GM21825 (cell line): ENCODE data around the gene CEP250.

ENCODE experiments used
- ATAC-seq: cut with Tn5 transposase; IDR thresholded peaks from one replicate; pipeline ENCODE4 v1.9.1; 2021; ENCODE audit warnings: mild to moderate bottlenecking, moderate library complexity; ENCODE audit not compliant: unreplicated experiment

The CEP250 gene

DNA sequence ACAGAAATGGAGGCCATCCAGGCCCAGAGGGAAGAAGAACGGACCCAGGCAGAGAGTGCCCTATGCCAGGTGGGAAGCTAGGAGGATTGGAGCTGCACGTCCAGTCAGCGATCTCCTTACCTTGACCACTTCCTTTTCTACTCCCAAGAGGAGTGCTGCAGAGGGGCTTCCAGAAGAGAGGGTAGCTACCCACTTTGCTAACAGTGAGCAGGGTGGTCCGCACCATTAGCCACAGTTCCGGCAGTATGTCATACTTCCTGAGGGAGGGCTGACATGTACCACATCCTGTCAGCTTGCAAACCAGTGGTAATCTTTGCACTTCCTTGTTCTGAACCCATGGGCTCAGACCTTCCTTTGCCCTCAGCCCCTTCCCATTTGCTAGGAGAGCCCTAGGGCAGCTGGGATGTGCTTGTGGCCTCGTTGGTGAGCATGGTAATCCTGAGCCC lies 35.4 kb downstream of the CEP250 start:
- ATAC-seq = peak; percentile 96

DNA sequence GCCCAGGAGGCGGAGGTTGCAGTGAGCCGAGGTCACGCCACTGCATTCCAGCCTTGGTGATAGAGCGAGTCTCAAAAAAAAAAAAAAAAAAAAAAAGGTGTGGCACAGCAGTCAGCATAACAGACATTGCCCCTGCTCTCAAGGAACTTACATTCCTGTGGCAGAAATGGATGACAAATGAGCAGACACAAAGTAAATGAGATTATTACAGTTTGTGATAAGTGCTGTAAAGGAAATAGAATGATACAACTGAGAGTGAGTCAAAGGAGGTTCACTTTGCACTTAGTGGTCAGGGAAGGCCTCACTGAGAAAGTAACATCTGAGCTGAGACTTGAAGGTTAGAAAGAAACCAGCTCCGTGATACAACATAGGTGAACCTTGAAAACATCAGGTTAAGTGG lies 36.4 kb downstream of the CEP250 start:
- ATAC-seq = no peak

DNA sequence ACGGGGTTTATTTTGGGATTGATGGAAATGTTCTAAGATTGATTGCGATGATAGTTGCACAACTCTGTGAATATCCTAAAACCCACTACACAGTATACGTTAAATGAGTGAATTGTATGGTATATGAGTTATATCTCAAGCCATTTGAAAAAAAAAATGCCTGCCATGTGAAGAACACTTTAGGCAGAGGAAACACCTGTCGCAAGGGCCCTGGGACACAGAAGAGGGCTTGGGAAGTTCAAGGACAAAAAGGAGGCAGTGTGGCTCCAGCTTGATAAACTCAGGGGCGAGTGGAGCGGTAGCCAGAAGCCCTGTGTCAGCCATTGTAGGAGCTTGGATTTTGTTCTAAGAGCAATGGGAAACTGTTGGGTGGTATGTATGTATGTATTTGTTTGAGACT lies 37.0 kb downstream of the CEP250 start:
- ATAC-seq = no peak

DNA sequence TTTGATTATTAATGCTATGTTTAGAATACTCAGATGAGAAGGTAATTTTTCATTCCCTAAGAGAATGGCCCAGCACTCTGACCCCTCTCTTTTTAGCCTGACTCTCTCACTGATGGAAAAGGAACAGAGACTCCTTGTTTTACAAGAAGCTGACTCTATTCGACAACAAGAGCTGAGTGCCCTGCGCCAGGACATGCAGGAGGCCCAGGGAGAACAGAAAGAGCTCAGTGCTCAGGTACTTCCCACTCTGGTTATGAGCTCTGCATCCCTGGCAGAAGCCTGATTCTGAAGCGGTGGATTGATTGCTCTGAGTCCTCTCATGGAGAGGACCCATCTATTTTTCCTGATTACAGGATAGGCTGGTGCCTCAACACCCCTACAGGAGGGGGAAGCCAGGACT lies 41.1 kb downstream of the CEP250 start:
- ATAC-seq = no peak

DNA sequence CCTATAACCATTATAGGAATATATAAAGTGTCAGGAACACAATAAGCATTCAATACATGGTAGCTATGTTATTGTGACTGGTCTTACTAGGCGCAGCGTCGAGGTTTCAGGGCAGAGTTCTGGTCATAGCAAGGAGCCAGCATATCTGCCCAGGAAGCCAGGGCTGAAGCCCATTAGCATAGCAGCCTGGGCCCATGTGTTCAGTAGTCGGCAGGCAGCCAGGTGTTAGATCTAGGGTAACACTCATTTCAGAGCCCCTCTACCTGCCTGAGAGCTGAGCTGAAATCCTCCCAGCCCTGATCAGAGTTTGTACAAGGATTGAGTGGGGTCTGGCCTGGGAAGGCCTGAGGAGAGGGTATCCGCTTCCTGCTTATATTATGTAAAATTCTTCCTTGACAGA lies 41.9 kb downstream of the CEP250 start:
- no peak for ATAC-seq

- ATAC-seq = no peak
Observed at GRCh38 chr20:35497780-35498189, 42.4 kb downstream of the CEP250 start.

- ATAC-seq = no peak
Observed at GRCh38 chr20:35499271-35499670, 43.9 kb downstream of the CEP250 start.

DNA sequence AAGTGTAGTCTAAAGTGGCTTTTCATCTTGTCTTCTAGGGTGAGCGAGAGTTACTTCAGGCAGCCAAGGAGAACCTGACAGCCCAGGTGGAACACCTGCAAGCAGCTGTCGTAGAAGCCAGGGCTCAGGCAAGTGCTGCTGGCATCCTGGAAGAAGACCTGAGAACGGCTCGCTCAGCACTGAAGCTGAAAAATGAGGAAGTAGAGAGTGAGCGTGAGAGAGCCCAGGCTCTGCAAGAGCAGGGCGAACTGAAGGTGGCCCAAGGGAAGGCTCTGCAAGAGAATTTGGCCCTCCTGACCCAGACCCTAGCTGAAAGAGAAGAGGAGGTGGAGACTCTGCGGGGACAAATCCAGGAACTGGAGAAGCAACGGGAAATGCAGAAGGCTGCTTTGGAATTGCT lies 47.0 kb downstream of the CEP250 start:
- ATAC-seq = no peak

- no peak for ATAC-seq
Observed at GRCh38 chr20:35503281-35503680, 47.9 kb downstream of the CEP250 start.

- ATAC-seq = no peak
Observed at GRCh38 chr20:35503841-35504561, 48.6 kb downstream of the CEP250 start.

GRCh38 chr20:35504751-35505150 lies 49.4 kb downstream of the CEP250 start:
- no peak for ATAC-seq

DNA sequence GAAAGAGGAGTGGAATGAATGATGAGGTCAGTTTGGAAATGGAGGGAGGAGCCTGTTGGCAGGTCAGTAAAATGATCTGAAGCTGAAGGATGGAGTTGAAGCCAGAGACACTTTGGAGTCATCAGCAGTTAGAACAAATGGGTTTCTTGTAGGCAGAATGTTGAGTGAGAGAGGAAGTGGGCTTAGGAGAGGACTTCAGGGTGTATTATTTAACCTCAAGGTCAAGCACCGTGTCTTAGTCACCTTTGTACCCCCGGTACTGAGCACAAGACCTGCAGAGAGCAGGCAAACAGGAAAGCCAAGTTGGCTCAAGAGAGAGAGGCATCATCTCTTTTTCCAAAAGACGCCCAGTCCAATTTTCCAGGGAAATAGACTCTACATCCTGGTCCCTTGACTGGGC lies 50.8 kb downstream of the CEP250 start:
- ATAC-seq = no peak

DNA sequence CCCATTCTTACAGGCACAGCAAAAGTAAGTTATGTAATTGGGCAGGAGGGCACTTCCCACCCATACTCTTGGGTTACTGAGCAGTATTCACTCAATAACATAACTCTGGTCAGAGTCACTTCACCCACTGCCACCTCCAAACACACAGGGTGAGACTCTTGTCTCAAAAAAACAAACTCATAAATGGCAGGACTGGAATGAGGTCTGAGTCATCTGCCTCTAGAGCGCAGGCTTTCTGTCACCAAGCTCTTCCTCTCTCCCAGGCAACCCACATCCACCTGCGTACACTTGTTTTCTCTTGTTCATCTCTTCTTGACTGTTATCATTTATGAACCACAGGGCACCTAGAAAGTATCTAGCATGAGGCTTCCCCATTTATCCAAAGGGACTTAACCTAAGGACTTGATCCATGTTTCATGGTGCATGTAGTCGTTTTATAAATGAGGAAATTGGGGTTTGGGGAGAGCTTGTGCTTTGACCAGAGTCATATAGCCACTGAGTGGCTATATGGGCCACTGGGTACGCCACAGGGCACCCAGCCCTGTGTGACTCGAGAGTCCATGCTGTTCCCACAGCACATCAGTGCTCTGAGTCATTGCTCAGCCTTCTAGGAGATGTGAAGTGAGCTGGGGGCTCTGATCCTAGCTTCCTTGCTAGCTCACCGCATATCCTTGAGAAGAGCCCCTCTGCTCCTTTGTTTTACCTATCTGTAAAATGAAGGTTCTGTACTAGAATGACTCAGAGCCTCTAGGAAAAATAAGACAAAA lies 51.7 kb downstream of the CEP250 start:
- ATAC-seq = no peak

- ATAC-seq = no peak
Observed at GRCh38 chr20:35508493-35509218, 53.3 kb downstream of the CEP250 start.

DNA sequence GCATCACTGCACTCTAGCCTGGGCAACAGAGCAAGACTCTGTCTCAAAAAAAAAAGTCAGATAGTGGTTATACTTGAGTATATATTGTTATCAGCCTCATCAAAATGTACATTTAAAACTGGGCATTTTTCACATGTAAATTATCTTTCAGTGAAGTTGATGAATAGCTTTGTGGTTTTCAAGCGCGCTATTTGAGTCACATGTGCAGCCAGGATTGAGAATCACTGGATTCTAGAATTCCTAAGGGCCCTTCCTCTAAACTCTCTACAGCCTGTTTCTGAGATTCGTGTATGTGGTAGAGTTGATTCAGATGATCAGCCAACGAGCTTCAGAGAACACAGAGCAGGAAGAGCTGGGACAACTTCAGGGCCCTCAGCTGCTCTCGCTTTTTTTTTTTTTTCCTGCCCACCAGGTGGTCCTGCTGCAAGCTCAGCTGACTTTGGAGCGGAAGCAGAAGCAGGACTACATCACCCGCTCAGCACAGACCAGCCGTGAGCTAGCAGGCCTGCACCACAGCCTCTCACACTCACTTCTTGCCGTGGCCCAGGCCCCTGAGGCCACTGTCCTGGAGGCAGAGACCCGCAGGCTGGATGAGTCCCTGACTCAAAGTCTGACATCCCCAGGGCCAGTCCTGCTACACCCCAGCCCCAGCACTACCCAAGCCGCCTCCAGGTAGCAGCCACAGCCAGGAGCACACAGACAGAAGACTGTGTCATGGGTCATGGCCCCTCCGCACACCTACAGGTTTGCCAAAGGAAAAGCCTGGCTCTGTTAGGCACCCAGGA lies 55.7 kb downstream of the CEP250 start:
- ATAC-seq = no peak

- no peak for ATAC-seq
Observed at GRCh38 chr20:35511814-35512420, 56.5 kb downstream of the CEP250 start.

GRCh38 chr20:35514371-35514932 lies 59.1 kb downstream of the CEP250 start:
- ATAC-seq = no peak

DNA sequence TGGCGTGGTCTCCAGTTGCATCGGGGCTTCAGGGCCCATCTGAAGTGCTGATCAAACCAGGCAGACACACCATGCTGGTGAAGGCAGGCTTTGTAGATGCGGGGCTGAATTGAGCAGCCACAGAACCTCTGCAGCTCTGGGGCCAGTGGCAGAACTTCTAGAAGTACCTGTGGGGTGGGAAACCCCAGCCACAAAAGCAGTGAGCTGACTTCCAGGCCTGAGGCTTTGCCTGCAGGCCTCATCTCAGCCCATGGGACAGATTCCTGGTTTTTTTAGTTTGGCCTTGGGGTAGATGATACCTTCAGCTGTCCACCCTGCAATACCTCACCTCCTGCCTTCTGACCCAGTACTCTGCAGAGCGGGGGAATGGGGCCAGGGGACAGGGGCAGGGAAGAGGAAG lies 59.9 kb downstream of the CEP250 start:
- ATAC-seq = no peak

DNA sequence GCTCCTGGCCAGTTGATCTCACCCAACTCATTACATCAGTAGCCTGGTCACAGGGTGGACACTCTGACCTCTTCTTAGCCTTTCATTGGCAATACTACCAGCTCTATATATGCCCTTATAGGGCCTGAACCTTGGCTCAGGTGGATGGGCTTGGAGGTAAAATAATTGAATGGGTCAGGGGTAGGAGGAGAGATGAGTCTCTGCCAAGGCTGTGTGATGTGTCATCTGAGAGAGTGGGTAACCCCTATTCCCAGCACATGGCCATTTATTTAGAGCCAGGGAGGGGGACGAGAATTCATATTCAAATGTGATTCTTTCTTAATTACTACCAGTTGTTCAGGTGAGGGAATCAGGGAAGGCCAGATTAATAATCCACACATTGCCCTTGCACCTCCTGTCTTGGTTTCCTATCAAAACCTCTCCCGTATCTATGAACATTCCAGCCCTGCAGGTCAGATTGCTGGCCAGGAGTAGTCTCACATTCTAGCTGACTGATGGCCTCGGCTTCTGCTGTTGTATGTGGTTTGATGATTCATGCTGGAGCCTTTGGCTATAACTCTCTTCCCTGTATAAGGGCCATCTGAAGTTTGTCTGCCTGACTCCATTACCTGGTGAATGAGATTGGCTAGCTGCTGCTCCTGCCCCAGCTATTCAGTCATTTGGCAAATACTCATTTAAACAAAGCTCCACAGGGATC lies 60.7 kb downstream of the CEP250 start:
- ATAC-seq = no peak

- ATAC-seq = no peak
Observed at GRCh38 chr20:35517125-35517524, 61.7 kb downstream of the CEP250 start.
